Testis (tissue), 2 donors: ENCODE data around the gene NAB1.

ENCODE experiments used
- CTCF ChIP-seq, 3 experiments: fragments of 450-650 bp in 2 of 3; fragments of 200-600 bp in 1 of 3; sonication (generic) in 1 of 3; IDR thresholded peaks; one replicate each; pipeline ENCODE4 v1.5.1; 2016 to 2019; ENCODE audit warnings: antibody characterized with exemption in 3 of 3, mild to moderate bottlenecking in 2 of 3, moderate library complexity in 1 of 3
- POLR2A ChIP-seq: fragments of 450-650 bp; IDR thresholded peaks from one replicate; pipeline ENCODE4 v1.6.1; 2017; ENCODE audit warnings: antibody characterized with exemption, mild to moderate bottlenecking, moderate library complexity

DNA sequence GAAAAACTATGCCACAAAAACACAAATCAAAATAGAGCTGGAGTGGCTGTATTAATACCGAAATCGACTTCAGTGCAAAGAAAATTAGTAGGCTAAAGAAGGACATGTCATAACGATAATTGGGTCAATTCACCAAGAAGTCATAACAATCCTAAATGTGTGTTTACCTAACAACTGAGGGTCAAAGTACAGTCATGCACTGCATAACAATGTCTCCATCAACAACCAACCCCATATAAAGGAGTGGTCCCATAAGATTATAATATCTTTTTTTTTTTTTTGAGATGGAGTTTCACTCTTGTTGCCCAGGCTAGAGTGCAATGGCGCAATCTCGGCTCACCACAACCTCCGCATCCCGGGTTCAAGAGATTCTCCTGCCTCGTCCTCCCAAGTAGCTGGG lies 87.5 kb downstream of the NAB1 start:
- no peak for TF ChIP-seq POLR2A
- TF ChIP-seq CTCF (IDR thresholded peaks at IDR 0.05): no peak
